Right lobe of liver (tissue), 6 donors: ENCODE measurements around the gene WDR54. TPM values are rescaled to one million over a fixed set of nuclear protein-coding genes. Genes with fewer than 3 reads are reported as not detected.
"Not testable (repeated sequence)": the region's sequence is repeated elsewhere in the genome, so short reads cannot be mapped to it uniquely, and the experiment has no call there.

Source experiments
- ATAC-seq, 4 donors: fragments of 200-7000 bp; cut with Tn5 transposase; one replicate each; pipeline ENCODE4 v1.9.1; 2020; ENCODE audit warnings: mild to moderate bottlenecking in 4 of 4, moderate library complexity in 4 of 4
- DNase-seq, 3 donors: peaks; one replicate each; pipeline ENCODE4 v3.0.0-alpha.2; 2020
- H3K27ac ChIP-seq, 3 donors: fragments of 200-600 bp; one replicate each; pipeline ENCODE4 v1.8.0; 2022
- H3K27me3 ChIP-seq, 2 donors: fragments of 200-600 bp; one replicate each; pipeline ENCODE4 v1.8.0; 2022
- H3K36me3 ChIP-seq, 4 donors: fragments of 200-600 bp; sonication (generic) in 1 of 4; one replicate each; pipeline versions ENCODE4 v1.5.1 to v1.8.0; 2017 to 2022; ENCODE audit warnings: control low read depth in 1 of 4
- H3K4me1 ChIP-seq, 4 donors: fragments of 200-600 bp; sonication (generic) in 1 of 4; one replicate each; pipeline versions ENCODE4 v1.5.1 to v1.8.0; 2017 to 2022; ENCODE audit warnings: control low read depth in 1 of 4
- H3K4me3 ChIP-seq, 3 donors: fragments of 200-600 bp; one replicate each; pipeline ENCODE4 v1.8.0; 2022
- H3K9me3 ChIP-seq, 4 donors: fragments of 200-600 bp; sonication (generic) in 1 of 4; one replicate each; pipeline versions ENCODE4 v1.5.1 to v1.8.0; 2017 to 2022; ENCODE audit warnings: control low read depth in 1 of 4
- POLR2A ChIP-seq: fragments of 450-650 bp; IDR thresholded peaks from one replicate; pipeline ENCODE4 v1.6.1; 2017; ENCODE audit warnings: antibody characterized with exemption, mild to moderate bottlenecking
- WGBS: methylation state at CpG from one replicate; pipeline ENCODE4 v1.1.6; 2018; ENCODE audit warnings: low coverage, low lambda C conversion rate; ENCODE audit not compliant: insufficient coverage; ENCODE audit errors: missing lambda C conversion rate; 5-methylcytosine and 5-hydroxymethylcytosine counted together
- intact Hi-C, 2 donors: fragments of 100-400 bp; cut with DNase I; formaldehyde crosslinking; loops; one replicate each; pipeline versions ENCODE4 v1.11.2 to v1.14.1; 2022
- total RNA-seq, 6 experiments: library from RNA; depleted of rRNA in 2 of 6; stranded (reverse); fragments of >200 nt in 2 of 6; fragmentation: NEBNext Ultra II Directional in 3 of 6; extraction: Animal tissue kit (Norgen Biotek cat#: 25700) in 3 of 6; gene quantifications; one replicate each; pipeline versions ENCODE4 v1.1.0 to v1.2.4, GENCODE V29; 2016 to 2023
- TF ChIP-seq, protein P1 (sequence below), 4 donors: fragments of 200-600 bp in 3 of 4; fragments of 450-650 bp in 1 of 4; IDR thresholded peaks; one replicate each; pipeline versions ENCODE4 v1.5.1 to v1.8.0; 2016 to 2022; ENCODE audit warnings: antibody characterized with exemption in 4 of 4, mild to moderate bottlenecking in 2 of 4
- donor health status: DM: no; HTN: yes; CAD: no.
- donor health status: DM: no; HTN: no; CAD: no.
- donor health status: DM: no; HTN: no; CAD: no.
- donor health status: DM: no; HTN: yes; CAD: no.
- donor health status: DM: no; HTN: yes; CAD: no.

Gene WDR54
- total RNA-seq, 6 experiments from 2014 or later = 1.6 to 5.3 (median 2.2) TPM

- ATAC-seq (peak; percentile 65 to 78 (median 70)), DNase-seq (peak; percentile 87 to 90 (median 89))
- no peaks in the 10 kb centered on the region for H3K36me3 ChIP-seq
- peaks cover 0 to 71% (median 28%) of the 10 kb centered on the region in 4 donors for H3K4me1 ChIP-seq
- peak within 1 kb of the TSS; percentile 72 to 94 (median 91) for H3K27ac ChIP-seq
- H3K27me3 ChIP-seq = no peaks in the 10 kb centered on the region
- no peaks in the 10 kb centered on the region for H3K9me3 ChIP-seq
- intact Hi-C loops = no loop called here
- TF ChIP-seq, protein P1, sequence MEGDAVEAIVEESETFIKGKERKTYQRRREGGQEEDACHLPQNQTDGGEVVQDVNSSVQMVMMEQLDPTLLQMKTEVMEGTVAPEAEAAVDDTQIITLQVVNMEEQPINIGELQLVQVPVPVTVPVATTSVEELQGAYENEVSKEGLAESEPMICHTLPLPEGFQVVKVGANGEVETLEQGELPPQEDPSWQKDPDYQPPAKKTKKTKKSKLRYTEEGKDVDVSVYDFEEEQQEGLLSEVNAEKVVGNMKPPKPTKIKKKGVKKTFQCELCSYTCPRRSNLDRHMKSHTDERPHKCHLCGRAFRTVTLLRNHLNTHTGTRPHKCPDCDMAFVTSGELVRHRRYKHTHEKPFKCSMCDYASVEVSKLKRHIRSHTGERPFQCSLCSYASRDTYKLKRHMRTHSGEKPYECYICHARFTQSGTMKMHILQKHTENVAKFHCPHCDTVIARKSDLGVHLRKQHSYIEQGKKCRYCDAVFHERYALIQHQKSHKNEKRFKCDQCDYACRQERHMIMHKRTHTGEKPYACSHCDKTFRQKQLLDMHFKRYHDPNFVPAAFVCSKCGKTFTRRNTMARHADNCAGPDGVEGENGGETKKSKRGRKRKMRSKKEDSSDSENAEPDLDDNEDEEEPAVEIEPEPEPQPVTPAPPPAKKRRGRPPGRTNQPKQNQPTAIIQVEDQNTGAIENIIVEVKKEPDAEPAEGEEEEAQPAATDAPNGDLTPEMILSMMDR (IDR thresholded peaks at IDR 0.05) = peak in 1 of 4 donors; percentile 21
- peak; percentile 86 for TF ChIP-seq POLR2A
- peak within 1 kb of the TSS; percentile 67 to 79 (median 67) for H3K4me3 ChIP-seq
- WGBS = 7% methylated on average over 10 of the region's 75 CpGs
These were observed 20.4 kb downstream of the WDR54 start, which contains the start of gene RTKN for GRCh38 chr2:74441690-74442482. TSS of gene RTKN (minus strand) at chr2:74441937. CDS start at chr2:74441816, 121 bp downstream.

- peak overlapping the region in 2 of 3 donors; percentile 67 to 79 for H3K4me3 ChIP-seq
These were observed 21.2 kb downstream of the WDR54 start for GRCh38 chr2:74442483-74443297.

DNA sequence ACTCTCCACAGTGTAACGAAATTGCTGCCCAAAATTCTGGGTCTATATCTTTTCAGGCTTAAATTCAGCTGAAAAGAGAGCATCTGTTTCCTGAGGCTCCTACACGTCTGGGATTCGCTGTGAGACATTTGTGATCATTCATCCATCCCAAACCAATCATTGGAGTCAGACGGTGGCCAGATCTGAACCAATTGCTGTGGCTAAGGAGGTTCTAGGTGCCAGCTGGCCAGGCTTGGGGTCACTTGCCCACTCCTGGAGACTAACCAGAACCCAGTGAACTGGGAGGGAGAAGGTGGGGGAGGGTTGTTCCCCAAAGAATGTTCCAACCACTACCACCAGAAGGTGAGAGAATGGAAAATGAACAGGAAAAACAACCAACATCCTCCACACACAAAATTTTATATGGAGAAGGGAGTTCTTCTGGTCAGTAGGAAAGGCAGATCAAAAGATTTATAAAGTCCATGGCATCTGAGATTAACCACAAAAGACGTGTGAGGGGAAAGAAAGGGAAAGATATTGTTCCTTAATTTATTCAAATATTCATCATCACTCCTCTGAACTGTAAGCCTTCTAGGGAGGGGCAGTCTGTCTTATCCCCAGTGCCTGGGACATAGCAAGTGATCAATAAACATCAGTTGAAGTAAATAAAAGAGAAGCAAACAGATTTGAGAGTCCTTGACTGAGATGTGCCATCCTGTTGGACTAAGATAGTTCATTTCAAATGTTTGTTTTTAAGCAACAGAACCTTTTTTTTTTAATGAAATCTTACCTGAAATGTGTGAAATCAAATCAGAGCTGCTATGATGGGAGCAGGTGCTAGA lies 23.2 kb downstream of the WDR54 start:
- Histone ChIP-seq H3K4me1 (peaks cover 0 to 63% (median 27%) of the 10 kb centered on the region in 4 donors), H3K36me3 (no peaks in the 10 kb centered on the region), H3K4me3 (no peak overlapping the region), H3K27me3 (no peaks in the 10 kb centered on the region), H3K9me3 (no peaks in the 10 kb centered on the region), H3K27ac (peak overlapping the region; percentile 52 to 94 (median 55))
- intact Hi-C loops = no loop called here
- no peak for DNase-seq
- ATAC-seq = no peak
- 12% methylated on average over 5 of the region's 5 CpGs for WGBS
- no peak for TF ChIP-seq POLR2A
- TF ChIP-seq, protein P1 (IDR thresholded peaks at IDR 0.05) = no peak

More at GRCh38 chr2:74442483-74443297, 21.2 kb downstream of the WDR54 start:
- DNase-seq, H3K27me3 ChIP-seq, intact Hi-C loops, ATAC-seq, H3K36me3 ChIP-seq, H3K9me3 ChIP-seq: not testable (repeated sequence)
- H3K4me1 ChIP-seq = peaks cover 0 to 74% (median 30%) of the 10 kb centered on the region in 4 donors
- peak overlapping the region; percentile 72 to 94 (median 91) for H3K27ac ChIP-seq
- WGBS = 56% methylated on average over 8 of the region's 16 CpGs

DNA sequence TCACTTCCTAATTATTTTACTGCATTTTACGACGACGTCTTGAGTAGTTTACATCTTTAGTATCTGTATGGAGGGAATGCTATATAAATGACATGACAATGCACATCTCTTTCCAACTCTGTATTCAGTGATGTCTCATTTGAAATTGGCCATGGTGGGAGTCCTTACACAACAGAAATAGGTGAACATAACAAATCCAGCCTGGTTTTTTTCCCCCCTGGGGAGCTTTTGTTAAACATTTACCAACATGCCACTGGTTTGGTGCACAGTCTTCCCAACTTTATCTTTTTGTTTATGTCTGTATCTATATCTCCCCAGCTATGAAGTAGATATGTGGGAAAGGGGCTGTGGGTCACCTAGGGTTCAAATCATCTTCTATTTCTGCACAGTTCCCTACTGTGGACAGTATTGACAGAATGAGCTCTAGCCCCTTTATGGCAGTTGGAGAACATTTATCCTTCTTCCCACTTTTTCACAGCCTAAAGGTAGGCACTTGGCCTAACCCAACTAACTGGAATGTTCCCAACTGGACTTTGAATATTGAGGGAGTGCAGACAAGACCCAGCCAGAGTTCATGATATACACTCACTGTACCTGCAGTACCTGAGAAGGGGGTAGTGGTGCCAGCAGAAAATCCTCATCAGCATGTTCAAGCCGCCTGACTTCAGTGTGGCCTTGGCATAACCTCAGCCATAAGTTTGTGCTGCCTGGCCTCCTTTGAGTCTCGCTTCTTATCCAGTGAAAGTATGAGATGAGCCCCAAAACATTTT lies 25.9 kb downstream of the WDR54 start:
- H3K9me3 ChIP-seq = no peaks in the 10 kb centered on the region
- peaks cover 0 to 57% (median 24%) of the 10 kb centered on the region in 4 donors for H3K4me1 ChIP-seq
- H3K27ac ChIP-seq = peak overlapping the region; percentile 43 to 94 (median 51)
- H3K27me3 ChIP-seq = no peaks in the 10 kb centered on the region
- intact Hi-C loops = no loop called here
- H3K4me3 ChIP-seq = peak overlapping the region in 1 of 3 donors; percentile 2
- DNase-seq = peak in 1 of 3 donors; percentile 76
- H3K36me3 ChIP-seq = no peaks in the 10 kb centered on the region
- TF ChIP-seq POLR2A = no peak
- 31% methylated on average over 5 of the region's 5 CpGs for WGBS
- peak; percentile 71 to 89 (median 80) for ATAC-seq
